HG02852 (cell line): ENCODE measurements around the gene APPBP2.
"Not testable (repeated sequence)": the region's sequence is repeated elsewhere in the genome, so short reads cannot be mapped to it uniquely, and the experiment has no call there.

ENCODE experiments used
- ATAC-seq: cut with Tn5 transposase; IDR thresholded peaks from one replicate; pipeline ENCODE4 v1.9.1; 2021; ENCODE audit warnings: mild to moderate bottlenecking, moderate library complexity; ENCODE audit not compliant: unreplicated experiment

Gene APPBP2

DNA sequence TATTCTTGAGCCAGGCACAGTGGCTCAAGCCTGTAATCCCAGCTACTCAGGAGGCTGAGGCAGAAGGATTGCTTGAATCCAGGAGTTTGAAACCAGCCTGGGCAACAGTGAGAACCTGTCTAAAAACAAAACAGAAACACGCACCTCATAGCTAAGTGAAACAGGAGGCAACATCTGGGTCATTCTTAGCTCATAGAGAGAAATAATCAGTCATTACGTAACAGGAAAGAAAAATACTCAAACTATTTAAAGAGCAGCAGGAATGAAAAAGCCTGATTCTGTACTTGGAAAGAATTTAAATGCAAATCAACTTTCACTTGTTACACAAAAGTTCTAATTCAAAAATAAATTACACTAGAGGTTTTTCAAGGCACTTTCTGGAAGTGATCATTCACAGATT lies 86.5 kb downstream of the APPBP2 start:
- no peak for ATAC-seq

DNA sequence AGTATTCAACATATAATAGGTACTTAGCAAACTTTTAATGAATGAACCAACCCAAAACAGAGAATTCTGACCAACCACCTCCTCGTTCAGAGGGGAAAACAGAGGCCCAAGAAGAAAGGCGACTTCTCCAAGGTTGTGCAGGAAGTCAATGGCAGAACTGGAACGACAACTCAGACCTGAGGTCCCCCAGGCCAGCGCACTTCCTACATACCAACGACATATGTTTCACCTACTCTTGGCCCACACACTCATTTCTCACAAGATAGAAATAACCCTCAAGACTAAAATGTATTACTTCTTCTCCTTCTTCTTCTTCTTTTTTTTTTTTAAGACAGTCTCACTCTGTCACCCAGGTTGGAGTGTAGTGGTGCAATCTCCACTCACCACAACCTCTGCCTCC lies 89.4 kb downstream of the APPBP2 start:
- no peak for ATAC-seq

- no peak for ATAC-seq
Observed at GRCh38 chr17:60435244-60436167, 90.5 kb downstream of the APPBP2 start.

DNA sequence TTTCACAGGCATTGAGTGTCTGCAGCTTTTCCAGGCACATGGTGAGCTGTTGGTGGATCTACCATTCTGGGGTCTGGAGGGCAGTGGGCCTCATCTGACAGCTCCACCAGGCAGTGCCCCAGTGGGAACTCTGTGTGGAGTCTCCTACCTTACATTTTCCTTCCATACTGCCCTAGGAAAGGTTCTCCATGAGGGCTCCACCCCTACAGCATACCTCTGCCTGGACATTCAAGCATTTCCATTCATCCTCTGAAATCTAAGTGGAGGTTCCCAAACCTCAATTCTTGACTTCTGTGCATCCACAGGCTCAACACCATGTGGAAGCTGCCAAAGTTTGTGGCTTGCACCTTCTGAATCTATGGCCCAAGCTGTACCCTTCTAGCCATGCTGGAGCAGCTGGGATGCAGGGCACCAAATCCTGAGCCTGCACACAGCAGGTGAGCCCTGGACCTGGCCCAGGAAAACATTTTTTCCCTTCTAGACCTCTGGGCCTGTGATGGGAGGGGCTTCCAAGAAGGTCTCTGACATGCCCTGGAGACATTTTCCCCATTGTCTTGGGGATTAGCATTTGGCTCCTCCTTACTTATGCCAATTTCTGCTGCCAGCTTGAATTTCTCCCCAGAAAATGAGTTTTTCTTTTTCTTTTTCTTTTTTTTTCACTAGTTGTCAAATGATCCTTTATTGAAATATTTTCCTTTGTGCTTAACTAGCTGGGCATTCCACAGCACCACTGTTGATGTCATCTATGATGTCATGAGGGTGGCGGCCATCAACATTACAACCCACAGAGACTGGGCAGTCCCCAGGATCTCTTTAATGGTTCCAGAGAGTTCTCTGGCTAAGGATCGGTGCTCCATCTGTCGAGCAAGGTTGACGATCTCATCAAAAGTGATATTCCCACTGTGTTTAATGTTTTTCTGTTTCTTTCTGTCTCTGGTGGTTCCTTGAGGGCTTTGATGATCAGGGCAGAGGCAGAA lies 92.7 kb downstream of the APPBP2 start:
- not testable (repeated sequence) for ATAC-seq

GRCh38 chr17:60430561-60430960 lies 95.5 kb downstream of the APPBP2 start:
- not testable (repeated sequence) for ATAC-seq

GRCh38 chr17:60428491-60428890 lies 97.6 kb downstream of the APPBP2 start:
- not testable (repeated sequence) for ATAC-seq

- ATAC-seq: no peak
Observed at GRCh38 chr17:60426596-60426995, 99.4 kb downstream of the APPBP2 start.

- no peak for ATAC-seq
Observed at GRCh38 chr17:60425626-60426025, 100.4 kb downstream of the APPBP2 start.

- ATAC-seq: no peak
Observed at GRCh38 chr17:60423865-60424264, 102.2 kb downstream of the APPBP2 start.

GRCh38 chr17:60422162-60422665 lies 103.8 kb downstream of the APPBP2 start, which contains the start of gene CHCT1:
Gene CHCT1, plus strand, starts transcription at chr17:60422489. Its CDS starts 104 bp downstream, at chr17:60422593.
- ATAC-seq: no peak

DNA sequence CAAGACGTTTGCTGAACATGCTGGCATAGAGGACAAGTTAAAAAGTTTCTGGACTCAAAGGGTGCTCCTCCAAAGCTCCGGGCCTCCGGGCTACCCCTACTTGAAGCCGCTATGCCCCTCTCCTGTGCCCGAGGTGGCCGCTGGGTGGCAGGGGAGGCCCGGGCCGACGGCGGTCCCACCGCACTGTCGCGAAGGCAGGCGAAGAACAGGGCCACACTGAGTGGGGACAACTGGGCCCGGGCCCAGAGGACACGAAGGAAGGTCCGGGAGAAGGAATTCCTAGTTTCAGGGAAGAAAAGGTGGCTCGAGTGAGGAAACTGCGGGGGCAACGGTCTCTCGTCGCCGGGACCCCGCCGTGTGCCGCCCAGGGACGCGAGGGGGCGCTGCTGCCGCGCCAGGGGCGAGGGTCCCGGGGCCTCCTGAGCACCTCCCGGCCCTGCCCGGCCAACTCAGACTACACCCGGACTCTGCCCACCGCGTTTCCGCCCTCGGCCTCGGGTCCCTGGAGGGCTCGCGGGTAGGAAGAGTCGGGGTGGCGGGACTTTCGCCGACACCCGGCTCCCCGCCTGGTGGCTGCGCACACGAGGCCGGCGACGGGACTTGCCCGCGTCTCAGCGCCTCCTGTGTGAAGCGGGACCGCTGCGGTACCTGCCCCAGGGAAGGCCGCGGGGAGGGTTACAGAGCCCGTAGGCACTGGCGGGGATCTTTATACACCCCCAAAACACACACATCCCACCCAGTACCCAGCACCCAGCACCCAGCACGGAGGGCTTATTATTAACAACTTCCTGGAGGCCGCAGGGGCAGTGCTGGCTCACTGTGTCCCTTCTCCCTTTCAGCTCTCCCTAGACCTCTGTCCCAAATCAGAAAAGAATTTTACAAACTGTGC lies 104.5 kb downstream of the APPBP2 start:
- peak; percentile 88 for ATAC-seq

- not testable (repeated sequence) for ATAC-seq
Observed at GRCh38 chr17:60419875-60420274, 106.2 kb downstream of the APPBP2 start.

DNA sequence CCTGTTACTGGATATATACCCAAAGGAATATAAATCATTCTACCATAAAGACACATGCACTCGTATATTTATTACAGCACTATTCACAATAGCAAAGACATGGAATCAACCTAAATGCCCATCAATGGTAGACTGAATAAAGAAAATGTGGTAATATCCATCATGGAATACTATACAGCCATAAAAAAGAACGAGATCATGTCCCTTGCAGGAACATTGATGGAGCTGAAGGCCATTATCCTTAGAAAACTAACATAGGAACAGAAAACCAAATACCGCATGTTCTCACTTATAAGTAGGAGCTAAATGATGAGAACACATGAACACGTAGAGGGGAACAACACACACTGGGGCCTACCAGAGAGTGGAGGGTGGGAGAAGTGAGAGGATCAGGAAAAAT lies 107.0 kb downstream of the APPBP2 start:
- not testable (repeated sequence) for ATAC-seq

DNA sequence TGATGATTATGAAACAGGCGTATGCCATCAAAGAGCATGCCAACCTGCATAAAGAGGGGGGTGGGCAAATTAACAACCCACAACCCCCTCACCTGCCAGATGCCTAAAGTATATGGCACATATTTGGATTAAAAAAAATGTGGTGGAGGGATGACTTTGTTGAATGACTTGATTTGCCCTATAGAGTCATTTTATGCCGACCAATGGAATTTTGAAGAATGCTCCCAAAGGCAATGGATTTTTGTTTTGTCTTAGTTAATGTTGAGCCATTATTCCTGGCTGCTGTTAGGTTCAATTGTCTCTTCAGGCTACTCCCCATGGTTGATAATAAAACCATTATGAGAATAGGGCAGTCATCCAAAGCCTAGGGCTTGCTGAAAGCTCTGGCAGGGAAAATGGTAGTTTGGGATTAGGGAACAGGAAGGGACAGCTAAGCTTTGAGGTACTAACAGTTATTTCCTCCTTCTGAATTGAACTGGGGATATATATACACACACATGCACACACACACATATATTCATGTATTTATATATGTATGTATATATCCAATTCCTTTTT lies 109.6 kb downstream of the APPBP2 start:
- ATAC-seq: no peak

DNA sequence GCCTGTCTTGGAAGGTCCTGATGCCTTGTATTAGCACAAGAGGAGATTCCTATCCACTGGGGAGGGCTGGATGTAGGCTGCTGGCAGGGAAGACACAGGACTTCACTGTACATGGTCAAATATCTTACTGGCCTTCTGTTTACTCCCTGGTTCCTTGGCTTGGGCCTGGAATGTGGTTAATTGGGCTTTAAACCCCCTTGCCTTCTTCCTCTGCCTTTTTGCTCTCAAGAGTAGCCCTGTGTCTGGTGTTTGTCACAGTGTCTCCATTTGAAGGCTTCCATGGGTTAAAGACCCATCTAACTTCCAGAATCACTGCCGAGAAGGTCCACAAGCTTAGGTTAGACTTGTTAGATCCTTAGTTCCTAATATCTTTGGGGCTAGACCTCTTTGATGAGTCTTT lies 110.9 kb downstream of the APPBP2 start:
- no peak for ATAC-seq

GRCh38 chr17:60412701-60413100 lies 113.3 kb downstream of the APPBP2 start:
- ATAC-seq: no peak

DNA sequence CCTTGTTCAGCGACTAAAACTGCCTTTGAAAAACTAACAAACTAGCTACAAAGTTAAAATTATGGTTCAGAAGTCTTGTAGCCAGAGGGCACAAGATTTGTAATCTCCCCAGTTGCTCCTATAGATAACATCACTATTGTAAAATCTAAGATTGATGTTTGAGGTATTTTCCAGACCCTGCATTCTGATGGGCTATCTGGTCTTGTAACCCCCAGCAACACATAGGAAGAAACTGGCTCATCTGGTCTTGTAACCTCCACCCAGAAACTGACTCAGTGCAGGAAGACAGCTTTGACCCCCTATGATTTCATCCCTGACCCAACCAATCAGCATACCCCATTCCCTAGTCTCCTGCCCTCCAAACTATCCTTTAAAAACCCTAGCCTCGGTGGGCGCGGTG lies 116.0 kb downstream of the APPBP2 start:
- ATAC-seq: no peak

DNA sequence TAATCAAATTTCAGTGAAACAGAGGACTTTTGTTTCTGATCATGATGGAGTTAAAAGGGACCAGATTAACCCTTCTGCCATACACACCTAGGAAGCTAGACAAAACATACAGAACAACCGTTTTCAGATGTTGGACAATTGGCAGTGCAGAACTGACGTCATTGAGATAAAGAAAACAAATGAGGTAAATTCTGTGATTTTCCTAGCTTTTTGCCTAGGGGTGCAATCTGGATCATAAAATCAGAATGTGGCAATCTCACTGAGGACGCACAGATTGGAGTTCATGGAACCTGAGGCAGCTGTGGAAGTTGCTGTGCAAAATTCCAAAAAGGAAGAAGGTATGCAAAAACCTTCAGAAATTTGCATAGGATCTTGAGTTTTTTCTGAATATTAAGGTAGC lies 119.2 kb downstream of the APPBP2 start:
- ATAC-seq: no peak

DNA sequence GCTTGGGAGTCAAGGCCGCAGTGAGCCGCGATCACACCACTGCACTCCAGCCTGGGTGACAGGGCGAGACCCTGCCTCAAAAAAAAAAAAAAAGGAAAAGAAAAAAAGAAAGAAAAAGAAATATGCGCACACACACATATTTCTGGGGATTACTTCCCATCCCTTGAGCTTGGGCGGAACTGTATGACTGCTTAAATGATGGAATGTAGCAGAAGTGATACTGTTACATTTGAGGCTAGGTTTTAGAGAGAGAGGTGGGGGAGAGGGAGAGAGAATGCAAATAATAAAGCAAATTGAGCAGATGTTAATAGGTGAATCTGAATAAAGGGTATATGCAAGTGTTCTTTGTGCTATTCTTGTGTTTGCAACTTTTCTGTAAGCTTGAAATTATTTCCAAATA lies 122.1 kb downstream of the APPBP2 start:
- no peak for ATAC-seq

DNA sequence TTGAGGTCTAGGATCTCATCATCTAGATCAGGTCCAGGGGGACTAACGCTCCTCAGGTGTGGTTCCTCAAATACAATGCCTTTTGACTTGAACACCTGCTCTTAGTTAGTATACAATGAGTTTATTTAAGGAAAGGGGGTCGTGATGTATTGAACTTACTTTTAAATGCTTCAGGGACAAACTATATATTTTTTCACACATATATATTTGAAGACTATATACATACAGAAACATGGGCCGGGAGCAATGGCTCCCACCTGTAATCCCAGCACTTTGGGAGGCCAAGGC lies 122.6 kb downstream of the APPBP2 start:
- ATAC-seq: no peak
